ENCODE data around the gene CDK5RAP1.

CDK5RAP1 gene

DNA sequence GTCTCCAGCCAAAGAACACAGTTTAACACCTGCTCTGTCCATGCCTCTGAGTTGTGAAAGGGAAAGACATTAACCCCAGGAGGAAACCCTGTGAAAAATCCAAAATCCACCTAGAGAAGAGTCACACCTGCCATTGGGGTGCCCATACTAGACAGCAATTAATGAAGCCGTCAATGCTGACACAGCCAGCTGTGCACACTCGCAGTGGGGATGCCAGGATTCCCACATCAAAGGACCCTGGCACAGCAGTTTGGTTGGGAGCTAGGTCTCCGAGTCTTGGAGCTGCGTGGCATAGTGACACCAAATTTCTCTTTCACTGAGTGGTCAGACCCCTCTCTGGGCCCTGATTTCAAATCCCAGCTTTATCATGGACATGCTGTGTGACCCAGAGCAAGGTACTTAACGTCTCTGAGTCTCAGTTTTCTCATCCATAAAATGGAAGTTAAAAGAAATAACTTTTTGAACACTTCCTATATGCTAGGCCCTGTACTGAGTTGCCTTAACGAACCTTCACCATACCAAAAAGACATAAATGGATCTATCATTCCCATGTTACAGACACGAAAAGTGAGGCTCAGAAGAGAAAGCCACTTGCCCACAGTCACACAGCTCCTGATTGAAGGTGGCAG is 87.5 kb downstream of the CDK5RAP1 start:
- no peak overlapping the region for H3K4me3 ChIP-seq (ENCODE audit: low read depth, low read length)
- no peak for DNase-seq (ENCODE audit: low read depth)
- TF ChIP-seq, protein P1, sequence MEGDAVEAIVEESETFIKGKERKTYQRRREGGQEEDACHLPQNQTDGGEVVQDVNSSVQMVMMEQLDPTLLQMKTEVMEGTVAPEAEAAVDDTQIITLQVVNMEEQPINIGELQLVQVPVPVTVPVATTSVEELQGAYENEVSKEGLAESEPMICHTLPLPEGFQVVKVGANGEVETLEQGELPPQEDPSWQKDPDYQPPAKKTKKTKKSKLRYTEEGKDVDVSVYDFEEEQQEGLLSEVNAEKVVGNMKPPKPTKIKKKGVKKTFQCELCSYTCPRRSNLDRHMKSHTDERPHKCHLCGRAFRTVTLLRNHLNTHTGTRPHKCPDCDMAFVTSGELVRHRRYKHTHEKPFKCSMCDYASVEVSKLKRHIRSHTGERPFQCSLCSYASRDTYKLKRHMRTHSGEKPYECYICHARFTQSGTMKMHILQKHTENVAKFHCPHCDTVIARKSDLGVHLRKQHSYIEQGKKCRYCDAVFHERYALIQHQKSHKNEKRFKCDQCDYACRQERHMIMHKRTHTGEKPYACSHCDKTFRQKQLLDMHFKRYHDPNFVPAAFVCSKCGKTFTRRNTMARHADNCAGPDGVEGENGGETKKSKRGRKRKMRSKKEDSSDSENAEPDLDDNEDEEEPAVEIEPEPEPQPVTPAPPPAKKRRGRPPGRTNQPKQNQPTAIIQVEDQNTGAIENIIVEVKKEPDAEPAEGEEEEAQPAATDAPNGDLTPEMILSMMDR (IDR thresholded peaks at IDR 0.05; ENCODE audit: low read depth, low read length) = no peak
- TF ChIP-seq POLR2A (IDR thresholded peaks at IDR 0.05; ENCODE audit: extremely low read depth, insufficient read length) (no peak), MYC (IDR thresholded peaks at IDR 0.05; ENCODE audit: low read depth, low read length) (no peak)
- TF ChIP-seq, protein P2, sequence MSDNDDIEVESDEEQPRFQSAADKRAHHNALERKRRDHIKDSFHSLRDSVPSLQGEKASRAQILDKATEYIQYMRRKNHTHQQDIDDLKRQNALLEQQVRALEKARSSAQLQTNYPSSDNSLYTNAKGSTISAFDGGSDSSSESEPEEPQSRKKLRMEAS (IDR thresholded peaks at IDR 0.05; ENCODE audit: low read depth, low read length) = no peak

DNA sequence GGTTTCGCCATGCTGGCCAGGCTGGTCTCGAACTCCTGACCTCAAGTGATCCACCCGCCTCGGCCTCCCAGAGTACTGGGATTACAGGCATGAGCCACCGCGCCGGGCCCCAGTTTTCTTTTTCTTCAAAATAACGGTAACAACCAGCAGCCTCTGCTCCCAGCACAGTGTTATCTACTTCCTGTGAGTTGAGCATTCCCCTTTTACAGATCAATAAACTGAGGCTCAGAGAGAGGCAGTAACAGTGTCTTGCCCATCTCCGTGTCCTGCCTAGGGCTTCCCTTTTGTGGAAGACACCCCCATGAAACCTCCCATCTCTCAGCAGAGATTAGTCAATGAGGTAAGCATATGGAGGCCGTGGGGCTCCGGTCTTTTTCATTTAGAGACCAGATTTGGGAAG is 88.7 kb downstream of the CDK5RAP1 start:
- TF ChIP-seq POLR2A (IDR thresholded peaks at IDR 0.05; ENCODE audit: extremely low read depth, insufficient read length) (no peak), MYC (IDR thresholded peaks at IDR 0.05; ENCODE audit: low read depth, low read length) (no peak)
- TF ChIP-seq, protein P2 (IDR thresholded peaks at IDR 0.05; ENCODE audit: low read depth, low read length) = no peak
- TF ChIP-seq, protein P1 (IDR thresholded peaks at IDR 0.05; ENCODE audit: low read depth, low read length) = no peak
- H3K4me3 ChIP-seq (ENCODE audit: low read depth, low read length) = no peak overlapping the region
- DNase-seq (ENCODE audit: low read depth) = no peak

DNA sequence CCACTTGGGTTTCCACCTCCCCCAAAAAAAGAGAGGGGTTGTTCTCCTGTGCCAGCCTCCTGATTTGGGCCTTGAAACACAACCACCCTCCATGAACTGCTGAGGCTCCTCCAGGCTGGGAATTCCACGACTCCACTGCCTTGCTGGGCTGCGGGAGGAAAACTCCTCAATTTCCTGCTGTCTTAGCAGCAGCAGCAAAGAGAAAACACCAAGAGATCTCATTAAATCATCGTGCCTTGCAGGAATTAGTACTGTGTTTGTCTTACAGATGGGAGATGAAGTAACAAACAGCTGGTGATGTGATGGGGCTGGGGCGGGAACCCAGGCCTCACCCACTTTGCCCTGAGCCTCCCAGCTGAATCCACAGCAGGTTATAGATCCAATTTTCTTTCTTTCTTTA is 89.3 kb downstream of the CDK5RAP1 start:
- no peak overlapping the region for H3K4me3 ChIP-seq (ENCODE audit: low read depth, low read length)
- TF ChIP-seq, protein P1 (IDR thresholded peaks at IDR 0.05; ENCODE audit: low read depth, low read length) = no peak
- TF ChIP-seq POLR2A (IDR thresholded peaks at IDR 0.05; ENCODE audit: extremely low read depth, insufficient read length) = no peak
- TF ChIP-seq, protein P2 (IDR thresholded peaks at IDR 0.05; ENCODE audit: low read depth, low read length) = no peak
- TF ChIP-seq MYC (IDR thresholded peaks at IDR 0.05; ENCODE audit: low read depth, low read length) = no peak
- DNase-seq (ENCODE audit: low read depth) = no peak

DNA sequence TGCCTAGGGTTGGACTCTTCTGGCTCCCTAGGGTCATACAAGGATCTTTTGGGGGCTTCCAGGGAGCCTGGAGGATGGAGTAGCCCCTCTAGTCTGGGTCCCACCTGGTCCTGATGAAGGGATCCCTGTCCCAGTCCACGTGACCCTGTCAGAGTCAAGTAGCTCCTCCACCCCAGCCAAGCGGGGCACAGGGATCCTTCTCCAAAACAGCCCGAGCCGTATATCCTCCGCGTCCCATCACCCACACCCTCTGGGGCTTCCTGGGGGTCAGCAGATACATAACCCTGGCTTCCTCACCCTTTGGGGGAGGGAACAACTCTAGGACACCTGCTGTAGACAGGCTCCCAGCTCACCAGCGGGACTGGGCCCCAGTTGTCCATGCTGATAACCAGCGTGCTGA is 90.3 kb downstream of the CDK5RAP1 start:
- DNase-seq (ENCODE audit: low read depth) = no peak
- no peak overlapping the region for H3K4me3 ChIP-seq (ENCODE audit: low read depth, low read length)
- TF ChIP-seq, protein P2 (IDR thresholded peaks at IDR 0.05; ENCODE audit: low read depth, low read length) = no peak
- no peak for TF ChIP-seq MYC (IDR thresholded peaks at IDR 0.05; ENCODE audit: low read depth, low read length)
- TF ChIP-seq POLR2A (IDR thresholded peaks at IDR 0.05; ENCODE audit: extremely low read depth, insufficient read length) = no peak
- TF ChIP-seq, protein P1 (IDR thresholded peaks at IDR 0.05; ENCODE audit: low read depth, low read length) = no peak

DNA sequence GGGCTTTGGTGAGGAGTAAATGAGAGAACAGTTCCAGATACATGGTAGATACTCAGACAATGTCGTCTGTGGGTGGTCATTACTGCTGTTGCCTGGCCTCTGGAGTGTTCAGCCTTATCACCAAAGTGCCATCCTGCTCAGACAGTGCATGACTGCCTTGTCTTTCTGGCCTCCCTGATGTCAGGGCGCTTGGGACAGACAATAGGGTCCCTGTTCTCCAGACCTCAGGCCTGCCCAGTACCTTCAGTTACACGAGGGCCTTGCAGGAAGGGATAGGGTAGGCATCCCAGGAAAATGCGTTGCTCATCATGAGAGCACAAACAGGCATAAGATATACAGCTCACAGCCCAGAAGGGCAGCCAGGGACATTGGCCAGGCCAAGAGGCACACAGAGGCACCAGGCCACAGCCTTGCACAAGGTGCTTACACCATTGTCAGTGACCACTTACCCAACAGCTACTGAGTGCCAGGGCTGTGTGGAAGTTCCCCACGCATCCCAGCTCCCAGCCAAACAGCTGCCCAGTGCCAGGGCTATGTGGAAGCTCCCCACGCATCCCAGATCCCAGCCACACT is 90.9 kb downstream of the CDK5RAP1 start:
- no peak overlapping the region for H3K4me3 ChIP-seq (ENCODE audit: low read depth, low read length)
- TF ChIP-seq POLR2A (IDR thresholded peaks at IDR 0.05; ENCODE audit: extremely low read depth, insufficient read length) (no peak), MYC (IDR thresholded peaks at IDR 0.05; ENCODE audit: low read depth, low read length) (no peak)
- TF ChIP-seq, protein P1 (IDR thresholded peaks at IDR 0.05; ENCODE audit: low read depth, low read length) = no peak
- TF ChIP-seq, protein P2 (IDR thresholded peaks at IDR 0.05; ENCODE audit: low read depth, low read length) = no peak
- no peak for DNase-seq (ENCODE audit: low read depth)
